ENCODE measurements around the gene MYOZ1.

The MYOZ1 gene

DNA sequence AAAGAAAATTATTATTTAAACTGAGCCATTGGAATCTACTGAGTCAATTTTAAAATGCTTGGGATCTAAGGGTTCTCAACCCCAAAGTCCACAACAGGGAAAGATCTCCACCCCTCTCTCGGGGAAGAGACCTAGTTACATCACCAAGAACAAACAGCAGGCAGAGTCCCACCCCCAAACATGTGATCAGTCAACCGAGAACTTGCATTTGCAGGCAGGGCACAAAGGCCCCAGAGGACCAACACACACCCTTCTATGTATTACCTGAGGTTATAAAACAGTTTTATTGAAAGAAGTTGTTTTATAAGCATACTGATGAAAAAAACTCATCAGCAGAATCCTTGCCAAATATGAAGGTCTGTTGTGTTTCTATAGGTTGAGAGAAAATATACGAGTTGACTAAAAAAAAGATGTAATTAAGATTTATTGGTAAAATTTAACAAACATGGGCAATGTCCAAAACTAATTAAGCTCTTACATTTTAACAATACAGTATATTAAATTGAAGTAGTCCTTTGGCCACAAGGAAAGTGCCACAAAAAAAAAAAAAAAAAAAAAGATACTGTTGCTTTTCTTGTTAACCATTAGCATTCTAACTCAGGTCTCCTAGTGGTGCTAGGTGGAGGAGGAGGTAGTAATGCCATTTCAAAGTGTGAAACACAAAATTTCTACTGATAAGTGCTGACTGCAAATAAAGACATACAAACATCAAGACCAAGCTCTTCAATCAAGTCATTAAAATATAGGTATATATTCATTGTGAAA, 49.2 kb downstream of the MYOZ1 start:
- DNase-seq, result peak; percentile 26

DNA sequence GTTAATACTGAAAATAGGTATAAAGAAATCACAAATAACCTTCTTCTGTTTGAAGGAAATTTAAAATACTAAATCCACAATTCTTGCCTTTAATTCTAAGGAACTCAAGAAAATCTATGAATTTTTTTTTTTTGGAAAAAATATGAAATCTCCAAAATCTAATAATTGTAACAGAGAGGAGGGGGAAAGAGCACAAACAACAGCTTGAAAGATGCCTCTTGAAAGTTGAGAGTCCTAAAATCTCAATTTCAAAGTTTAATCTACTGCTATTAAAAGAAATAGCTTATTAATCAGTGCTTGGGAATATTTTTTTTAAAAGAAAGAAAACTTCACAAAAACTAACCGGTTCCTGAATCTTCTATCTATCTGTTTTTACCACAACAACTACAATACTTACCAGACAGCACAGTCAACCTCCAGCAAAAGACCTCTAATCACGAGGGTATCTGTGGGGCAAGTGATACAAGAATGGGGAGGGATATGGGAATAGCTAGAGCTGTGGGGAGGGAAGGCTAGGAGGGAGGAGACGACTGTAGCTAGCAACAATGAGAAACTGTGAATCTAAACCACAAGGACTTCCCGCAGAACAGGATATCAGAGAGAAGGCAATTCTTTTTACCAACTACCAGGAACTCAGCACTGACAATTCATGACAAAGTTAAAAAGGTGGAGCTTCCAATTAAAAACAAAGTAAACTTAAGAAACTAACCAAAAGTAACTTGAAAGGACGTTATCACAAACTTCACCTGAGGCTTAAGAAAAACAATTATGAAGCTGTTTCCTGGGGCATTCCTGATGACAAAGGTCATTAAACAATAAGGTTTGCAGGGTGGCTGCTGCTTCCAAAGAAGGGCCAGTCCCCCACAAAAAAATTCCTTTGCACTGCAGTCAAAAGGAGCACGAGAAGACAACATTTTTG, 50.1 kb downstream of the MYOZ1 start, which contains the start of gene USP54:
USP54 (minus strand) TSS at position 462 of the 919 bp plus-strand sequence. CDS start 15,684 bp downstream, outside the sequence.
- no peak for DNase-seq

DNA sequence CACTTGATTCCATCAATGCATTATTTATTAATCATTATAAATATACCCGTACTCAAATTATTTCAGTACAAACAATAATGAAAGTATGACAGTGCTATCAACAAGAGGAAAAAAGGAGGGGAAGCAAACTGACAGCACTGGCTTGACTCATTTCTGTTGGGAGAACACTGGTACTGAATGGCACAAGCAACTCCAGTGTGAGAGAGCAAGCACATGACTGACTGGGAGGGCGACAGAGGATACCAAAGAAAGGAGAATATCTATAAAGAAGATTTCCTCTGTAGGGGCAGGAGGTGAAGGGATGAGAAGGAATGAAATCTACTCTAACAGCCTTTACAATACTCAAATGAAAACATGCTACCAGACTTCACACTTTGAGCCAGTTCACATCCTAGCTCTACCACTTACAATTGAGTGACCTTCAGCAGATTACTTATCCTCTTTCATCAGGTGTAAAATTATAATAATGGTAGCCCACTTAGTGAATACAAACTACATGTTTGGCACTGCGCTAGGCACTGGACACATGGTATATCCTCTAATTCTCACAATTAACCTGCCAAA, 51.6 kb downstream of the MYOZ1 start:
- no peak for DNase-seq

DNA sequence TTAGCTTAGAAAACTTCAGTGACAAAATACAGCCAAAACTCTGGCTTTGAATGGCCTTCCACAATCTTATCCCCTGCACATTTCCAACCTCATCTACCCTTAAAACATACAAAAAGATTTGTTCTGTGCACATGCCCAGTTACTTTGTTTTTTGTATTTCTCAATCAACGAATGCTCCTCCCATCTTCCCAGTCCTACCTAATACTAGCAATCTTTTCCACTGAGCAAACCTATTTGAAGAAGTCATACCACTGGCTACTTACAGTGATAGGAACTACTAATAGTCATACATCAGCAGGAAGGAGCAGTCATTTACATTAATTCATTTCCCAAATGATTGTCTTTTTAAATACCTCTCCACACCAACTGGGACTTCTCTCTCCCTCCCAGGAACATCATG, 52.6 kb downstream of the MYOZ1 start:
- DNase-seq, result no peak

DNA sequence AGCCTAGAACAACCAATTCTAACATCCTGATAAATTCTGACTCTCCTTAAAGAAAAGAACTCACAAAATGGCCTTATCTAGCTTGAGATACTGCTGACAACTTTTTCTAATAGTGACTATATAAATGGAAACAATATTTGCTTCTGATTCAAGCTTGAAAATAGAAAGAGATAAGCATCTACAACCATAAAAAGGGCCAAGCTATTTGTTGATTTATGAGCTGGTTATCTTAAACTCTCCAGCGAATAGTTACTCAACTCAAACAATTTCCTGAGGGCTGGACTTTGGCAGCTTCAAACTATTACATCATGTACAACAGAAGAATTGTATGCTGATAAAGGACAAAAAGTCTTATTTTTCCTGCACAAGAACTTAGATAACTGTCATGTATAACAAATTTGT, 54.7 kb downstream of the MYOZ1 start:
- DNase-seq, result no peak

DNA sequence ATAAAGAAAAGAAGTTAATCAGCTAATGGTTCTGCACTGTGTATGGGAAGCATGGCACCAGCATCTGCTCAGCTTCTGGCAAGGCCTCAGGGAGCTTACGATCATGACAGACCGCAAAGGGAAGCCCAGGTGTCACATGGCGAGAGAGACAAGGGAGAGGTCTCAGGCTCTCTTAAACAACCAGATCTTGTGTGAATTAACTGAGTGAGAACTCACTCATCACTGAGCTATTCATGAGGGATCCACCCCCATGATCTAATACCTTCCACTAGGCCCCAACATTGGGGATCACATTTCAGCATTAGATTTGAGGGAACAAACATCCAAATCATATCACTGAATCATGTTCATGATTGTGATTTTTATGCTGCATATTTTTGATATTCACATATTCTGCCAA, 55.9 kb downstream of the MYOZ1 start:
- no peak for DNase-seq

DNA sequence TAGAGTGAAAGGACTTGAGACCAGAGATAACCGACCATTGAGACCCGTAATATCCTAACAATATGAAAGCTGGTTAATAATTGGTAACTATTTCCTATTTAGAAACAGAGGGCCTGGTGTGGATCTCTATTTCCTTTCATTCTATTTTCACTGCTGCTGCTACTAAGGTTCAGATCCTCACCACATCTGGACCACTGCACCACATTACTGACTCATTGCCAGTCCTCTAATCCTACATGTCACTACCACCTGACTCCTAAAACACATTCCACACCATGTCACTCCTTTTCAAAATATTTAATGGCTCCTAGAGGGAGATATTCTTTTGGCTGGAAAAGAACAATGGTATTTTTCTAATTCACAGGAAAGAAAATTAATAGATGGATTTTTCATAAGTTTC, 56.5 kb downstream of the MYOZ1 start:
- DNase-seq, result no peak

DNA sequence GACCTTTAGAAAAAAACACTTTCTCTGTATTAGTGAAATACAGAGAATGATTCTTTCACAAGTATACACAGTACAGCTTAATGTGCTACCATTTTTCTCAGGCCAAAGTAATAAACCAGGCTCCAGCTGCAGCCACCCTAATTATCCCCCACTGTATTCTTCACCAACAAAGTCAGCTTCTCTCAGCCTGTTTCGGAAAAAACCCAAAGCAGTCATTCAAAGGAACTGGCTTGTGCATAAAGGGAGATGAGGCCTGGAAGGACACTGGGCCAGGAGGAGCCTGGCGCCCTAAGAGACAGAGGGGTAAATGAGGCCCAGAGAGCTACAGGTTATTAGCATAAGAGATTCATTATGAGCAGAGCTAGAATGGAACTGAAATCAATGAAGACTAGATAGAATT, 59.4 kb downstream of the MYOZ1 start:
- DNase-seq, result no peak
